HCT116 (cell line): ENCODE data around the gene FAM135A. TPM values are rescaled to one million over a fixed set of nuclear protein-coding genes. Genes with fewer than 3 reads are reported as not detected.

ENCODE experiments used
- ATAC-seq: fragments of 200-7000 bp; cut with Tn5 transposase; 2 replicates; pipeline ENCODE4 v1.9.1; 2020; ENCODE audit warnings: mild to moderate bottlenecking, moderate library complexity
- BruUV-seq: library from RNA; stranded (reverse); fragments of 400-500 nt; replicated peaks from 2 replicates; lab custom pipeline; 2021; lab: Mats Ljungman, UMichigan
- CTCF ChIA-PET: fragments of 300-600 bp; sonication (Branson Sonifier 250); formaldehyde crosslinking; loops from one replicate; lab custom pipeline; 2021; ENCODE audit warnings: antibody characterized with exemption; lab: Charles Lee
- POLR2A ChIA-PET: fragments of 300-600, 350-600 bp; sonication (Branson Sonifier 250); formaldehyde crosslinking; loops from one replicate; lab custom pipeline; 2021; ENCODE audit warnings: antibody characterized with exemption; lab: Charles Lee
- RAD21 ChIA-PET, 2 experiments: fragments of 300-600 bp; sonication (Branson Sonifier 250); formaldehyde crosslinking; loops; one replicate each; lab custom pipeline; 2023; ENCODE audit warnings: low total read pairs in 2 of 2; ENCODE audit not compliant: uncharacterized antibody in 2 of 2, unreplicated experiment in 2 of 2, low non-redundant PET in 1 of 2; lab: Charles Lee
- DNase-seq: peaks from one replicate; pipeline ENCODE4 v3.0.0-alpha.2; 2010; ENCODE audit warnings: low read depth, low spot score
- H2AFZ ChIP-seq: fragments of 200-600 bp; shearing (Covaris generic), sonication (generic); 2 replicates; pipeline ENCODE4 v1.6.1; 2017; ENCODE audit warnings: low read depth, mixed run types, mixed read lengths, antibody characterized with exemption, low read length; ENCODE audit not compliant: poor library complexity, severe bottlenecking
- H3K27ac ChIP-seq: 2 replicates; pipeline ENCODE4 v1.5.1; 2012; ENCODE audit warnings: low read depth, low read length
- H3K27me3 ChIP-seq: fragments of 200-600 bp; sonication (generic); 2 replicates; pipeline ENCODE4 v1.6.1; 2016; ENCODE audit warnings: mixed run types, low read length, mixed read lengths; ENCODE audit not compliant: insufficient read depth
- H3K36me3 ChIP-seq, 2 experiments: fragments of 200-500 bp in 1 of 2; fragments of 200-600 bp in 1 of 2; sonication (Bioruptor generic) in 1 of 2; sonication (generic) in 1 of 2; 2 replicates each; pipeline versions ENCODE4 v1.5.1 to v1.6.1; 2014 to 2016; ENCODE audit warnings: low read length in 2 of 2, inconsistent platforms in 1 of 2, mixed read lengths in 1 of 2, mixed run types in 1 of 2; ENCODE audit not compliant: insufficient read depth in 2 of 2, control insufficient read depth in 1 of 2
- H3K4me1 ChIP-seq, 2 experiments: fragments of 200-600 bp in 1 of 2; sonication (generic) in 1 of 2; 2 replicates each; pipeline versions ENCODE4 v1.5.1 to v1.6.1; 2012 to 2017; ENCODE audit warnings: low read length in 2 of 2, inconsistent platforms in 1 of 2, mild to moderate bottlenecking in 1 of 2, mixed read lengths in 1 of 2, mixed run types in 1 of 2, moderate library complexity in 1 of 2; ENCODE audit not compliant: insufficient read depth in 2 of 2, control insufficient read depth in 1 of 2
- H3K4me2 ChIP-seq: fragments of 200-600 bp; sonication (generic); 2 replicates; pipeline ENCODE4 v1.6.1; 2017; ENCODE audit warnings: mixed run types, low read length, mixed read lengths
- H3K4me3 ChIP-seq, 2 experiments: fragments of 200-600 bp in 1 of 2; sonication (generic) in 1 of 2; replicated peaks in 1 of 2; 2 replicates each; pipeline ENCODE4 v1.5.1; 2011 to 2016; ENCODE audit warnings: low read length in 2 of 2, control low read depth in 1 of 2, low read depth in 1 of 2, mild to moderate bottlenecking in 1 of 2, mixed read lengths in 1 of 2, mixed run types in 1 of 2
- H3K79me2 ChIP-seq: fragments of 200-600 bp; sonication (generic); 2 replicates; pipeline ENCODE4 v1.6.1; 2017; ENCODE audit warnings: mild to moderate bottlenecking, mixed run types, low read length, moderate library complexity, mixed read lengths; ENCODE audit not compliant: insufficient read depth
- H3K9ac ChIP-seq: fragments of 200-600 bp; sonication (generic); 2 replicates; pipeline ENCODE4 v1.6.1; 2016; ENCODE audit warnings: low read length, mixed read lengths
- H3K9me2 ChIP-seq: fragments of 200-600 bp; sonication (generic), shearing (Covaris generic); 2 replicates; pipeline ENCODE4 v1.6.1; 2017; ENCODE audit warnings: mixed run types, mild to moderate bottlenecking, moderate library complexity; ENCODE audit not compliant: insufficient read depth
- H3K9me3 ChIP-seq, 2 experiments: fragments of 200-500 bp in 1 of 2; fragments of 200-600 bp in 1 of 2; sonication (Bioruptor generic) in 1 of 2; sonication (generic) in 1 of 2; 2 replicates each; pipeline ENCODE4 v1.6.1; 2014 to 2017; ENCODE audit warnings: low read length in 2 of 2, mixed read lengths in 2 of 2, inconsistent platforms in 1 of 2, low read depth in 1 of 2, mild to moderate bottlenecking in 1 of 2, mixed run types in 1 of 2, moderate library complexity in 1 of 2; ENCODE audit not compliant: control insufficient read depth in 1 of 2, insufficient read depth in 1 of 2
- H4K20me1 ChIP-seq: fragments of 200-600 bp; sonication (generic), shearing (Covaris generic); 2 replicates; pipeline ENCODE4 v1.6.1; 2017; ENCODE audit warnings: mixed run types, mild to moderate bottlenecking, moderate library complexity; ENCODE audit not compliant: insufficient read depth
- CEBPB ChIP-seq: IDR thresholded peaks from 2 replicates; pipeline ENCODE4 v1.6.1; 2012; ENCODE audit warnings: low read depth
- EGR1 ChIP-seq: IDR thresholded peaks from 2 replicates; pipeline ENCODE4 v1.6.1; 2012; ENCODE audit warnings: low read depth
- ELF1 ChIP-seq: IDR thresholded peaks from 2 replicates; pipeline ENCODE4 v1.6.1; 2012; ENCODE audit warnings: low read depth, borderline replicate concordance
- EZH2 ChIP-seq: fragments of 200-600 bp; sonication (generic); IDR thresholded peaks from 2 replicates; pipeline ENCODE4 v1.6.1; 2017; ENCODE audit warnings: antibody characterized with exemption, mixed run types
- EZH2phosphoT487 ChIP-seq: fragments of 200-600 bp; IDR thresholded peaks from 2 replicates; pipeline ENCODE4 v1.6.1; 2018; ENCODE audit warnings: antibody characterized with exemption, borderline replicate concordance
- FOSL1 ChIP-seq: IDR thresholded peaks from 2 replicates; pipeline ENCODE4 v1.6.1; 2012; ENCODE audit warnings: low read depth
- JUND ChIP-seq: IDR thresholded peaks from 2 replicates; pipeline ENCODE4 v1.6.1; 2012
- POLR2A ChIP-seq: IDR thresholded peaks from 2 replicates; pipeline ENCODE4 v1.7.0; 2011; ENCODE audit warnings: borderline replicate concordance; ENCODE audit not compliant: insufficient read depth, insufficient read length; ENCODE audit errors: extremely low read depth
- POLR2AphosphoS5 ChIP-seq: IDR thresholded peaks from 2 replicates; pipeline ENCODE4 v1.6.1; 2011; ENCODE audit warnings: mild to moderate bottlenecking, low read depth, low read length, moderate library complexity
- SRF ChIP-seq: IDR thresholded peaks from 2 replicates; pipeline ENCODE4 v1.6.1; 2012; ENCODE audit warnings: low read depth
- TCF7L2 ChIP-seq: IDR thresholded peaks from 2 replicates; pipeline ENCODE4 v1.7.0; 2011; ENCODE audit warnings: borderline replicate concordance, inconsistent platforms; ENCODE audit not compliant: insufficient read depth, insufficient read length; ENCODE audit errors: extremely low read depth
- YY1 ChIP-seq: IDR thresholded peaks from 2 replicates; pipeline ENCODE4 v1.6.1; 2011; ENCODE audit warnings: low read length, low read depth, moderate library complexity, mild to moderate bottlenecking; ENCODE audit not compliant: insufficient replicate concordance; ENCODE audit errors: extremely low read depth
- ZFX ChIP-seq: fragments of 450-650 bp; IDR thresholded peaks from 2 replicates; pipeline ENCODE4 v1.6.1; 2017
- ZNF274 ChIP-seq: fragments of 200-500 bp; sonication (Bioruptor generic); IDR thresholded peaks from 2 replicates; pipeline ENCODE4 v1.6.1; 2014; ENCODE audit warnings: mild to moderate bottlenecking, low read depth, low read length, inconsistent platforms
- intact Hi-C: fragments of 100-400 bp; cut with micrococcal nuclease; formaldehyde crosslinking; loops from 2 replicates; pipeline ENCODE4 v1.10.0; 2022
- total RNA-seq: library from RNA; stranded (reverse); gene quantifications from one replicate; pipeline ENCODE4 v1.2.1, GENCODE V29; 2021; ENCODE audit not compliant: unreplicated experiment
- TF ChIP-seq, protein P1 (sequence below): IDR thresholded peaks from 2 replicates; pipeline ENCODE4 v1.6.1; 2011; ENCODE audit warnings: mild to moderate bottlenecking, low read length, moderate library complexity; ENCODE audit not compliant: insufficient replicate concordance; ENCODE audit errors: extremely low read depth
- TF ChIP-seq, protein P2 (sequence below), 3 experiments: fragments of 200-600 bp in 1 of 3; sonication (generic) in 1 of 3; IDR thresholded peaks in 2 of 3; conservative IDR thresholded peaks in 1 of 3; 2 replicates each; pipeline ENCODE4 v1.5.1; 2012 to 2017; ENCODE audit warnings: low read depth in 2 of 3, low read length in 2 of 3, antibody characterized with exemption in 1 of 3, borderline replicate concordance in 1 of 3, control low read depth in 1 of 3, mild to moderate bottlenecking in 1 of 3, mixed read lengths in 1 of 3, mixed run types in 1 of 3, moderate library complexity in 1 of 3; ENCODE audit not compliant: insufficient read depth in 1 of 3
- TF ChIP-seq, protein P3 (sequence below): IDR thresholded peaks from 2 replicates; pipeline ENCODE4 v1.6.1; 2012; ENCODE audit warnings: low read depth

Gene FAM135A
- total RNA-seq, 1 experiment from 2014 or later: 20.8 TPM

DNA sequence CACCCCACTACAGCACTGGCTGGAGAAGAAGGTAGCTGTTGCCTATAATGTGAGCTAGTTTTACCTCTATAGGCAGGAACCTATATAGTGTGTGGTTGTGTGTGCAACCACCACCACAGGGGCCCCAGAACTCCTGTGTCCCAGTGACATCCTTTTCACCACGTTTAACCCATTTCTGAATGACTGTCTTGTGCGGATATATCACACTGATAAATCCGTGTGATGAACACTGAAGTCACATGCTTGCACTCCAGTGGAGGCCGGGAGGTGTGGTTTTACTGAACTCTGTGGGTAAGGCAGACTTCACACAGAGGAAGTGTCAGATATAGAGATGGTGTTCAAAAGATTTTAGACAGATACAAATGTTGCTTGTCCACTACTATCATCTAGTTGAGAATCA, 185.9 kb downstream of the FAM135A start:
- Histone ChIP-seq H3K9me3 (no peaks in the 10 kb centered on the region), H4K20me1 (no peaks in the 10 kb centered on the region), H2AFZ (no peak overlapping the region), H3K4me3 (no peak overlapping the region), H3K27me3 (no peaks in the 10 kb centered on the region), H3K79me2 (no peaks in the 10 kb centered on the region), H3K9me2 (no peaks in the 10 kb centered on the region), H3K27ac (no peak overlapping the region), H3K4me1 (no peaks in the 10 kb centered on the region), H3K4me2 (no peak overlapping the region), H3K9ac (no peak overlapping the region), H3K36me3 (no peaks in the 10 kb centered on the region)
- ATAC-seq: no peak
- ChIA-PET CTCF (no interaction called here), RAD21 (no interaction called here), POLR2A (no interaction called here)
- no peak for TF ChIP-seq EZH2
- TF ChIP-seq YY1: no peak
- TF ChIP-seq, protein P1, sequence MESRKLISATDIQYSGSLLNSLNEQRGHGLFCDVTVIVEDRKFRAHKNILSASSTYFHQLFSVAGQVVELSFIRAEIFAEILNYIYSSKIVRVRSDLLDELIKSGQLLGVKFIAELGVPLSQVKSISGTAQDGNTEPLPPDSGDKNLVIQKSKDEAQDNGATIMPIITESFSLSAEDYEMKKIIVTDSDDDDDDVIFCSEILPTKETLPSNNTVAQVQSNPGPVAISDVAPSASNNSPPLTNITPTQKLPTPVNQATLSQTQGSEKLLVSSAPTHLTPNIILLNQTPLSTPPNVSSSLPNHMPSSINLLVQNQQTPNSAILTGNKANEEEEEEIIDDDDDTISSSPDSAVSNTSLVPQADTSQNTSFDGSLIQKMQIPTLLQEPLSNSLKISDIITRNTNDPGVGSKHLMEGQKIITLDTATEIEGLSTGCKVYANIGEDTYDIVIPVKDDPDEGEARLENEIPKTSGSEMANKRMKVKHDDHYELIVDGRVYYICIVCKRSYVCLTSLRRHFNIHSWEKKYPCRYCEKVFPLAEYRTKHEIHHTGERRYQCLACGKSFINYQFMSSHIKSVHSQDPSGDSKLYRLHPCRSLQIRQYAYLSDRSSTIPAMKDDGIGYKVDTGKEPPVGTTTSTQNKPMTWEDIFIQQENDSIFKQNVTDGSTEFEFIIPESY: no peak
- no peak for TF ChIP-seq JUND
- no peak for TF ChIP-seq CEBPB
- TF ChIP-seq ELF1: no peak
- no peak for TF ChIP-seq ZNF274
- TF ChIP-seq EZH2phosphoT487: no peak
- TF ChIP-seq POLR2AphosphoS5: no peak
- no peak for TF ChIP-seq ZFX
- TF ChIP-seq EGR1: no peak
- TF ChIP-seq, protein P2, sequence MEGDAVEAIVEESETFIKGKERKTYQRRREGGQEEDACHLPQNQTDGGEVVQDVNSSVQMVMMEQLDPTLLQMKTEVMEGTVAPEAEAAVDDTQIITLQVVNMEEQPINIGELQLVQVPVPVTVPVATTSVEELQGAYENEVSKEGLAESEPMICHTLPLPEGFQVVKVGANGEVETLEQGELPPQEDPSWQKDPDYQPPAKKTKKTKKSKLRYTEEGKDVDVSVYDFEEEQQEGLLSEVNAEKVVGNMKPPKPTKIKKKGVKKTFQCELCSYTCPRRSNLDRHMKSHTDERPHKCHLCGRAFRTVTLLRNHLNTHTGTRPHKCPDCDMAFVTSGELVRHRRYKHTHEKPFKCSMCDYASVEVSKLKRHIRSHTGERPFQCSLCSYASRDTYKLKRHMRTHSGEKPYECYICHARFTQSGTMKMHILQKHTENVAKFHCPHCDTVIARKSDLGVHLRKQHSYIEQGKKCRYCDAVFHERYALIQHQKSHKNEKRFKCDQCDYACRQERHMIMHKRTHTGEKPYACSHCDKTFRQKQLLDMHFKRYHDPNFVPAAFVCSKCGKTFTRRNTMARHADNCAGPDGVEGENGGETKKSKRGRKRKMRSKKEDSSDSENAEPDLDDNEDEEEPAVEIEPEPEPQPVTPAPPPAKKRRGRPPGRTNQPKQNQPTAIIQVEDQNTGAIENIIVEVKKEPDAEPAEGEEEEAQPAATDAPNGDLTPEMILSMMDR (IDR thresholded peaks at IDR 0.05 in 2 of 3, conservative IDR thresholded peaks at IDR 0.05 in 1 of 3; ENCODE audit: borderline replicate concordance in 1 of 3, insufficient read depth in 1 of 3, low read depth in 2 of 3, low read length in 2 of 3): no peak
- no peak for TF ChIP-seq TCF7L2
- TF ChIP-seq POLR2A: no peak
- TF ChIP-seq, protein P3, sequence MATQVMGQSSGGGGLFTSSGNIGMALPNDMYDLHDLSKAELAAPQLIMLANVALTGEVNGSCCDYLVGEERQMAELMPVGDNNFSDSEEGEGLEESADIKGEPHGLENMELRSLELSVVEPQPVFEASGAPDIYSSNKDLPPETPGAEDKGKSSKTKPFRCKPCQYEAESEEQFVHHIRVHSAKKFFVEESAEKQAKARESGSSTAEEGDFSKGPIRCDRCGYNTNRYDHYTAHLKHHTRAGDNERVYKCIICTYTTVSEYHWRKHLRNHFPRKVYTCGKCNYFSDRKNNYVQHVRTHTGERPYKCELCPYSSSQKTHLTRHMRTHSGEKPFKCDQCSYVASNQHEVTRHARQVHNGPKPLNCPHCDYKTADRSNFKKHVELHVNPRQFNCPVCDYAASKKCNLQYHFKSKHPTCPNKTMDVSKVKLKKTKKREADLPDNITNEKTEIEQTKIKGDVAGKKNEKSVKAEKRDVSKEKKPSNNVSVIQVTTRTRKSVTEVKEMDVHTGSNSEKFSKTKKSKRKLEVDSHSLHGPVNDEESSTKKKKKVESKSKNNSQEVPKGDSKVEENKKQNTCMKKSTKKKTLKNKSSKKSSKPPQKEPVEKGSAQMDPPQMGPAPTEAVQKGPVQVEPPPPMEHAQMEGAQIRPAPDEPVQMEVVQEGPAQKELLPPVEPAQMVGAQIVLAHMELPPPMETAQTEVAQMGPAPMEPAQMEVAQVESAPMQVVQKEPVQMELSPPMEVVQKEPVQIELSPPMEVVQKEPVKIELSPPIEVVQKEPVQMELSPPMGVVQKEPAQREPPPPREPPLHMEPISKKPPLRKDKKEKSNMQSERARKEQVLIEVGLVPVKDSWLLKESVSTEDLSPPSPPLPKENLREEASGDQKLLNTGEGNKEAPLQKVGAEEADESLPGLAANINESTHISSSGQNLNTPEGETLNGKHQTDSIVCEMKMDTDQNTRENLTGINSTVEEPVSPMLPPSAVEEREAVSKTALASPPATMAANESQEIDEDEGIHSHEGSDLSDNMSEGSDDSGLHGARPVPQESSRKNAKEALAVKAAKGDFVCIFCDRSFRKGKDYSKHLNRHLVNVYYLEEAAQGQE: no peak
- TF ChIP-seq FOSL1: no peak
- no peak for TF ChIP-seq SRF
- no peak for DNase-seq
- intact Hi-C loops: no loop called here
- no TSS peak for BruUV-seq
